Mucosa of descending colon (tissue), 3 donors: ENCODE measurements around the gene UNC13C. TPM values are rescaled to one million over a fixed set of nuclear protein-coding genes. Genes with fewer than 3 reads are reported as not detected.

Source experiments
- ATAC-seq: fragments of 200-7000 bp; cut with Tn5 transposase; one replicate; pipeline ENCODE4 v1.9.1; 2020; ENCODE audit warnings: mild to moderate bottlenecking, moderate library complexity
- DNase-seq, 3 donors: peaks; one replicate each; pipeline ENCODE4 v3.0.0-alpha.2; 2020
- H3K36me3 ChIP-seq: fragments of 200-600 bp; one replicate; pipeline ENCODE4 v1.8.0; 2021; ENCODE audit warnings: low read depth, mild to moderate bottlenecking
- H3K4me1 ChIP-seq: fragments of 200-600 bp; one replicate; pipeline ENCODE4 v1.8.0; 2021; ENCODE audit warnings: low read depth, mild to moderate bottlenecking
- H3K4me3 ChIP-seq: fragments of 200-600 bp; one replicate; pipeline ENCODE4 v1.8.0; 2021; ENCODE audit warnings: mild to moderate bottlenecking
- H3K9me3 ChIP-seq: fragments of 200-600 bp; one replicate; pipeline ENCODE4 v1.8.0; 2021; ENCODE audit warnings: mild to moderate bottlenecking
- CTCF ChIP-seq: fragments of 200-600 bp; IDR thresholded peaks from one replicate; pipeline ENCODE4 v1.8.0; 2022; ENCODE audit warnings: antibody characterized with exemption, mild to moderate bottlenecking
- intact Hi-C, 2 donors: fragments of 100-400 bp; cut with DNase I in 1 of 2; cut with micrococcal nuclease in 1 of 2; formaldehyde crosslinking; loops; one replicate each; pipeline versions ENCODE4 v1.11.0 to v1.11.1; 2022; cut with DNase I, micrococcal nuclease
- total RNA-seq, 3 donors: library from RNA; stranded (reverse); fragmentation: NEBNext Ultra II Directional in 2 of 3; extraction: Animal tissue kit (Norgen Biotek cat#: 25700) in 2 of 3; gene quantifications; one replicate each; pipeline versions ENCODE4 v1.2.1 to v1.2.4, GENCODE V29; 2021 to 2023
- donor health status: DM: no; HTN: no; CAD: no; lungs with moderate emphysema.
- donor health status: DM: no; HTN: no; CAD: no.
- donor health status: DM: no; HTN: yes; CAD: no.

The UNC13C gene
- total RNA-seq, 3 donors from 2014 or later, result 0.06 to 1.9 (median 0.12) TPM

GRCh38 chr15:54226455-54226854 is 248.2 kb downstream of the UNC13C start:
- peaks cover 10% of the 10 kb centered on the region for H3K9me3 ChIP-seq
- H3K36me3 ChIP-seq, result no peaks in the 10 kb centered on the region
- no peak for DNase-seq
- intact Hi-C loops, result no loop called here
- no peak overlapping the region for H3K4me3 ChIP-seq
- no peak for TF ChIP-seq CTCF
- ATAC-seq, result no peak
- H3K4me1 ChIP-seq, result no peaks in the 10 kb centered on the region

DNA sequence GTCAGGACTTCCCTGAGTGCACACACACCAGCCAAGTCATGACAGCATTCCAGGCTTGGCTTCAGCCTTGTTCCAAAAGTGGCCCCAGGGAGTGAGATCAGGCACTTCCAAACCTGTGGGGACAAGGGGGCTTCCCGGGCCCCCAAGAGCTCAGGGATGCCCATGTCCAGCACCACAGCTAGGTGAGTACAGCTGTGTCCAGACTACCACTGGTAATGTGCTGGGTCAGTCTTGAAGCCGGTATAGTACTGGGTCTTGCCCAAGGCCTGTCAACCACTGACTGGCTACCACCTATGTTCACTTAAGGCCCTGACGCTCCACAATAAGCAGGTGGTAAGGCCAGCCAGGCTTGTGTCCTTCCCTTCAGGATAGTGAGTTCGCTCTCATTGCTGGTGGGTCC is 249.3 kb downstream of the UNC13C start:
- Histone ChIP-seq H3K9me3 (peaks cover 10% of the 10 kb centered on the region), H3K36me3 (no peaks in the 10 kb centered on the region), H3K4me1 (no peaks in the 10 kb centered on the region), H3K4me3 (no peak overlapping the region)
- no peak for TF ChIP-seq CTCF
- DNase-seq (no peak), ATAC-seq (no peak)
- intact Hi-C loops, result no loop called here

- no peaks in the 10 kb centered on the region for H3K36me3 ChIP-seq
These were observed 272.1 kb downstream of the UNC13C start for GRCh38 chr15:54250326-54250725.

DNA sequence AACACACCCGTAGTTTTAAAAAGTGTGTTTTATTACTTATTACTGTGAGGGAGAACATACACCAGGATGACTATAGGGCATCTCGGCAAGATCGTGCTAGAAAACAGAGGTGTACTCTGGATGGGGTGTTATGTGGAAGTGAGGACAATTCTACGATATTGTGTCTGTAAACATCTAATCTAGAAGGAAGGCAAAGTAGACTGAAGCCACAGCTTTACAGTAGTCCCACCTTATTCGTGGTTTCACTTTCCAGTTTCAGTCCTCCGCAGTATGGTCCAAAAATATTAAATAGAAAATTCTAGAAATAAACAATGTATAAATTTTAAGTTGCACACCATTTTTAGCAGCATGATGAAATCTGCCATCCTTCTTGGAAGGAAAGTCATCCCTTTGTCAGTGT is 277.9 kb downstream of the UNC13C start:
- intact Hi-C loops, result no loop called here
- Histone ChIP-seq H3K9me3 (no peaks in the 10 kb centered on the region), H3K4me1 (no peaks in the 10 kb centered on the region), H3K4me3 (no peak overlapping the region), H3K36me3 (no peaks in the 10 kb centered on the region)
- no peak for TF ChIP-seq CTCF
- ATAC-seq, result no peak
- DNase-seq, result no peak

More at GRCh38 chr15:54250326-54250725, 272.1 kb downstream of the UNC13C start:
- DNase-seq, result no peak
- Histone ChIP-seq H3K4me1 (no peaks in the 10 kb centered on the region), H3K9me3 (no peaks in the 10 kb centered on the region), H3K4me3 (no peak overlapping the region)
- intact Hi-C loops, result no loop called here
- no peak for ATAC-seq
- no peak for TF ChIP-seq CTCF

DNA sequence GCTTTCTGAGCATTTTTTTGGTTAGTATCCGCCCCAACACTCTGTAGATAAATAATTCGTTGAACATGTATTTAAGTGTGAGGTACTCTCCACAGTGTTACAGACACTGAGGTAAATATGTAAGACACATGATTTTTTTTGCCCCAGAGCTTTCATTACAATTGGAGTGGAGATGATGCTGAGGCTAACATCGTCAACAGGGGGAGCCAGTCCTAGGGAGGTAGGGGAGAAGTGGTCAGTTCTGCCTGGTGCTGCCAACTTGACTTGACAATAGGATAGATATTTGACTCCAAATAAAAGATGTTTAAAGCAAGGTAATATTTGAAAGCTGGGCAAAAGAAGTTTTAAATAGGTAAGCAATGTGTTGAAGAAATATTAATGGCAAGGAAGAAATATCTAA is 295.7 kb downstream of the UNC13C start:
- DNase-seq (peak in 1 of 3 donors; percentile 1), ATAC-seq (no peak)
- Histone ChIP-seq H3K36me3 (no peaks in the 10 kb centered on the region), H3K9me3 (no peaks in the 10 kb centered on the region), H3K4me3 (no peak overlapping the region), H3K4me1 (no peaks in the 10 kb centered on the region)
- no peak for TF ChIP-seq CTCF
- intact Hi-C loops, result no loop called here

DNA sequence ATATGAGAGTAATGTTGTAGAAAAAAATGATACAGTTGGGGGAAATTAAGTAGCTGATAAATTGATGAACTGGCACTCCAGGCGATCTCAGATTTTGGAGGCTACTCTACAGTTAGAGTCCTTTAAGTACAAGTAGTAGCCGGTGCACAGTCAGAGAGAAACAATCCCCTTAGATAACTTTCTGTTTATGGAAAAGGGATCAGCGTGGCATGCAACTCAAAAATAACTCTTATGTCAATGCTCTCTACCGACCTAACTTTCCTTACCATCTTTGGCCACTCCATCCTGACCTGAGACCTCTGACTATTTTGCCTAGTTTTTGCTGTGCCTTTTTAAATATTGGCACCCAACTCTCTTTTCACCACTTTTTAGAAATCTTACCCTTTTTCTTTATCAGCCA is 299.6 kb downstream of the UNC13C start:
- intact Hi-C loops, result no loop called here
- no peak overlapping the region for H3K4me3 ChIP-seq
- H3K9me3 ChIP-seq, result no peaks in the 10 kb centered on the region

More for the DNA sequence above, 299.6 kb downstream of the UNC13C start:
- ATAC-seq (no peak), DNase-seq (no peak)
- no peaks in the 10 kb centered on the region for H3K4me1 ChIP-seq
- H3K36me3 ChIP-seq, result no peaks in the 10 kb centered on the region
- no peak for TF ChIP-seq CTCF
